Subcutaneous adipose tissue (tissue), 4 donors: Measurements from ENCODE around the gene TAF15. TPM values are rescaled to one million over a fixed set of nuclear protein-coding genes. Genes with fewer than 3 reads are reported as not detected.

Source experiments
- CTCF ChIP-seq: fragments of 450-650 bp; IDR thresholded peaks from one replicate; pipeline ENCODE4 v1.5.1; 2016; ENCODE audit warnings: low read depth, mild to moderate bottlenecking, control low read depth, antibody characterized with exemption, moderate library complexity
- total RNA-seq, 4 donors: library from RNA; depleted of rRNA; stranded (reverse); fragments of >200 nt; gene quantifications; one replicate each; pipeline ENCODE4 v1.1.0, GENCODE V29; 2016

The TAF15 gene
- total RNA-seq, 4 donors from 2014 or later = 69.1 to 106 (median 78.7) TPM

DNA sequence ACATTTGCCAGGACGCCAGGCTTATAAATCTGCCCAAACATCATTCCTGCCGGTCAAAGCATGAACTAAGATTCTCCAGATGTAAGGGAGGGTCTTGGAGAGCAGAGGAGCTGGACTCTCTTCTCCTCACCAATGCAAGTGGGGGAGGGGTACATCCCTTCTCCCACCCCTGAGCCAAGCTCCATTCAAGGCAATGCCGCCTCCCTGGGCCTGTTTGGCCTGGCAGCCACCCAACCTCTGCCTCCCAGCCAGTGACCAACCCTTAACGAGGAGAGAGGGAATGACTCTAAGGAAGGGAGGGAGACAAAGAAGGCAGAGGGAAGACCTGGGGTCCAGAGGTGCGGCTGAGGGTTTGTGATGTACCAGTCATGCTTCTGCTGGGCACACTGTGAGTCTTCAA lies 34.8 kb upstream of the TAF15 start:
- no peak for TF ChIP-seq CTCF

GRCh38 chr17:35775039-35775438 lies 34.2 kb upstream of the TAF15 start:
- TF ChIP-seq CTCF = no peak

DNA sequence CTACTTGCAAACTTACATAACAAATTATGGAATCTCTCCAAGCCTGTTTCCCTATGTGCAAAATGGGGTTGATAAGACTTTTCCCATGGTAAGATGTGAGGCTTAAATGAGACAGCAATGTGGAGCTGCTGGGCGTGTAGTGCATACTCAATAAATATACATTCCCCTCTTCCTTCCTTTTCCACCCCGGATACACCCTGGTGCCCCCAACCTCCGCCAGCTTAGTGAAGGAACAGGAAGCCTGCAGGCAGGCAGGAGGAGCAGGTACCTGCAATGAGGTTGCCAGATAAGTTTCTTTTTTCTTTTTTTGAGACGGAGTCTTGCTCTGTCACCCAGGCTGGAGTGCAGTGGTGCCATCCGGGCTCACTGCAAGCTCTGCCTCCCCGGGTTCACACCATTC lies 33.7 kb upstream of the TAF15 start:
- TF ChIP-seq CTCF = no peak

GRCh38 chr17:35778641-35779196 lies 30.6 kb upstream of the TAF15 start:
- TF ChIP-seq CTCF = no peak

DNA sequence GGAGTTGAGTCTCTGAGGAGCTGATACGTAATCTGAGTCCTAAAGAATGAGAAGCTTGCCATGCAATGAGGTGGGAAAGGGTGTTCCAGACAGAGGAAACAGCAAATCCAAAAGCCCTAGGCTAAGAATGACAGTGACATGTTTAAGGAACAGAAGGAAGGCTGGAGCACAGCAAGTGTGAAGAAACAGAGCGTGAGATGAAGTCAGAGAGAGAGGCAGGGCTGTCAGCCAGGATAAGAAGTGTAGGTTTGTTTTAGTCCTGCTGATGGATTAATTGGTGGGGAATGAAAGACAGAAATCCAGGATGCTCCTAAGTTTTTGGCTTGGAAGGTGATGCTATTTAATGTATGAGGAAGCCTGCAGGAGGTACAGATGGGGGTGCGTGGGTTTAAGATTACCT lies 28.3 kb upstream of the TAF15 start:
- no peak for TF ChIP-seq CTCF

GRCh38 chr17:35784895-35785294 lies 24.4 kb upstream of the TAF15 start:
- no peak for TF ChIP-seq CTCF

- no peak for TF ChIP-seq CTCF
Measured at GRCh38 chr17:35786941-35787432, 22.3 kb upstream of the TAF15 start.
